ENCODE data around the gene LRP1B. TPM values are rescaled to one million over a fixed set of nuclear protein-coding genes. Genes with fewer than 3 reads are reported as not detected.

LRP1B gene
- total and polyA plus RNA-seq, 4 donors = 0.01 to 0.84 (median 0.17) TPM

GRCh38 chr2:140843186-140843585 lies 1287.6 kb downstream of the LRP1B start:
- 90% methylated on average over 1 of the region's 1 CpG for WGBS
- Histone ChIP-seq H3K36me3 (ENCODE audit: control insufficient read depth in 4 of 4, insufficient read depth in 3 of 4, low read depth in 1 of 4, low read length in 3 of 4) (no peaks in the 10 kb centered on the region), H3K4me3 (ENCODE audit: low read depth in 1 of 3, low read length in 3 of 3) (no peak overlapping the region), H3K4me1 (ENCODE audit: control insufficient read depth in 4 of 4, insufficient read depth in 4 of 4, low read length in 3 of 4) (no peaks in the 10 kb centered on the region), H3K9ac (ENCODE audit: low read depth in 1 of 2, low read length in 2 of 2) (no peak overlapping the region), H3K27ac (ENCODE audit: low read depth in 1 of 2, low read length in 2 of 2) (no peak overlapping the region), H3K9me3 (ENCODE audit: control insufficient read depth in 4 of 4, low read length in 3 of 4) (no peaks in the 10 kb centered on the region), H3K27me3 (ENCODE audit: control insufficient read depth in 4 of 4, insufficient read depth in 4 of 4, low read length in 3 of 4) (no peaks in the 10 kb centered on the region)
- no peak for DNase-seq (ENCODE audit: low spot score)
- no peak for TF ChIP-seq EGR1 (IDR thresholded peaks at IDR 0.05; ENCODE audit: low read depth in 2 of 2)
- no peak for TF ChIP-seq YY1 (IDR thresholded peaks at IDR 0.05)
- TF ChIP-seq HNF4A (conservative IDR thresholded peaks at IDR 0.05) = no peak
- no peak for TF ChIP-seq TAF1 (conservative IDR thresholded peaks at IDR 0.05)
- TF ChIP-seq JUND (IDR thresholded peaks at IDR 0.05) = no peak

GRCh38 chr2:140842110-140842509 lies 1288.7 kb downstream of the LRP1B start:
- Histone ChIP-seq H3K9me3 (ENCODE audit: control insufficient read depth in 4 of 4, low read length in 3 of 4) (no peaks in the 10 kb centered on the region), H3K27me3 (ENCODE audit: control insufficient read depth in 4 of 4, insufficient read depth in 4 of 4, low read length in 3 of 4) (no peaks in the 10 kb centered on the region), H3K36me3 (ENCODE audit: control insufficient read depth in 4 of 4, insufficient read depth in 3 of 4, low read depth in 1 of 4, low read length in 3 of 4) (no peaks in the 10 kb centered on the region), H3K4me3 (ENCODE audit: low read depth in 1 of 3, low read length in 3 of 3) (no peak overlapping the region), H3K9ac (ENCODE audit: low read depth in 1 of 2, low read length in 2 of 2) (no peak overlapping the region), H3K4me1 (ENCODE audit: control insufficient read depth in 4 of 4, insufficient read depth in 4 of 4, low read length in 3 of 4) (no peaks in the 10 kb centered on the region), H3K27ac (ENCODE audit: low read depth in 1 of 2, low read length in 2 of 2) (no peak overlapping the region)
- WGBS = 67% methylated on average over 3 of the region's 3 CpGs
- DNase-seq (ENCODE audit: low spot score) = no peak
- TF ChIP-seq JUND (IDR thresholded peaks at IDR 0.05) (no peak), CTCF (IDR thresholded peaks at IDR 0.05; ENCODE audit: low read depth, low read length, missing input control) (no peak)

- TF ChIP-seq JUND (IDR thresholded peaks at IDR 0.05) (no peak), HNF4A (conservative IDR thresholded peaks at IDR 0.05) (no peak), MAX (IDR thresholded peaks at IDR 0.05) (no peak), HNF4G (IDR thresholded peaks at IDR 0.05) (no peak), FOXA1 (IDR thresholded peaks at IDR 0.05) (no peak), REST (IDR thresholded peaks at IDR 0.05) (no peak), TAF1 (conservative IDR thresholded peaks at IDR 0.05) (no peak), RXRA (IDR thresholded peaks at IDR 0.05) (no peak)
Observed at GRCh38 chr2:140841141-140841540, 1289.7 kb downstream of the LRP1B start.

More at GRCh38 chr2:140841141-140841540, 1289.7 kb downstream of the LRP1B start:
- DNase-seq (ENCODE audit: low spot score) = no peak
- no peak overlapping the region for H3K9ac ChIP-seq (ENCODE audit: low read depth in 1 of 2, low read length in 2 of 2)
- WGBS = 45% methylated on average over 3 of the region's 3 CpGs
- H3K4me3 ChIP-seq (ENCODE audit: low read depth in 1 of 3, low read length in 3 of 3) = no peak overlapping the region
- H3K4me1 ChIP-seq (ENCODE audit: control insufficient read depth in 4 of 4, insufficient read depth in 4 of 4, low read length in 3 of 4) = no peaks in the 10 kb centered on the region
- H3K27me3 ChIP-seq (ENCODE audit: control insufficient read depth in 4 of 4, insufficient read depth in 4 of 4, low read length in 3 of 4) = no peaks in the 10 kb centered on the region
- no peaks in the 10 kb centered on the region for H3K36me3 ChIP-seq (ENCODE audit: control insufficient read depth in 4 of 4, insufficient read depth in 3 of 4, low read depth in 1 of 4, low read length in 3 of 4)
- no peaks in the 10 kb centered on the region for H3K9me3 ChIP-seq (ENCODE audit: control insufficient read depth in 4 of 4, low read length in 3 of 4)
- H3K27ac ChIP-seq (ENCODE audit: low read depth in 1 of 2, low read length in 2 of 2) = no peak overlapping the region
